ENCODE results near the gene PSMD11. TPM values are rescaled to one million over a fixed set of nuclear protein-coding genes. Genes with fewer than 3 reads are reported as not detected.
A peak's percentile ranks its signal among the peaks of the same experiment; 100 is the strongest.
"Not testable (repeated sequence)": the region's sequence is repeated elsewhere in the genome, so short reads cannot be mapped to it uniquely, and the experiment has no call there.

The PSMD11 gene
- total RNA-seq: 10 to 100 TPM; 37.3 to 48.9 (median 46.8) TPM

GRCh38 chr17:32444301-32445073 is at the start of gene PSMD11:
TSS of gene PSMD11 (plus strand) at chr17:32444510. CDS start at chr17:32444524, 14 bp downstream.
- Histone ChIP-seq H3K9me3 (no peaks in the 10 kb centered on the region), H3K27me3 (no peaks in the 10 kb centered on the region), H3K27ac (peak within 1 kb of the TSS; percentile 71 to 93 (median 84)), H3K4me3 (peak within 1 kb of the TSS; percentile 89 to 99 (median 96)), H3K4me1 (peaks cover 0 to 42% (median 16%) of the 10 kb centered on the region in 4 donors), H3K36me3 (peaks cover 0 to 24% (median 0%) of the 10 kb centered on the region in 3 donors)
- peak; percentile 92 for DNase-seq (ENCODE audit: low spot score in 2 of 2)
- 0 to 1% methylated on average over 12 to 58 of the region's 74 CpGs for WGBS, 2 donors
- TF ChIP-seq CTCF (IDR thresholded peaks at IDR 0.05) (peak; percentile 75 to 89 (median 78)), POLR2A (IDR thresholded peaks at IDR 0.05) (peak; percentile 29 to 54), EP300 (IDR thresholded peaks at IDR 0.05) (peak in 1 of 2 donors; percentile 82)

DNA sequence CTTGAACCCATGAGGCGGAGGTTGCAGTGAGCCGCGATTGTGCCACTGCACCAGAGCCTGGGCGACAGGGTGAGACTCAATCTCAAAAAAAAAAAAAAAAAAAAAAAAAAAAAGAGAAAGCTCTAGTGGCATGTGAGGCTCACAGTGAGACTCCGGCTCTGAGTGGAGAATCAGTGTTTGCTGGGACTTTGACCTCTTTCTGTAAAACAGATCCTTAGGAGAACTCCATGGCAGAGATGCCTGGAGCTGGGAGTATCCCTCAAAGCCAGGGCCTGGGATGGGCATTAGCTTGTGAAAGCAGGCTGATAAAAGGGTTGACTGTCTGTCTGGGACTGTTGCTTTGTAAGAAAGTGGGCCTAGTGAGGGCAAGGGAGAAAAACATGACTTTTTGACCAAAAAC is 48.0 kb upstream of the PSMD11 start:
- H3K4me1 ChIP-seq: no peaks in the 10 kb centered on the region
- no peak overlapping the region for H3K4me3 ChIP-seq
- no peaks in the 10 kb centered on the region for H3K27me3 ChIP-seq
- peaks cover 0 to 22% (median 0%) of the 10 kb centered on the region in 3 donors for H3K36me3 ChIP-seq
- no peak for TF ChIP-seq POLR2A (IDR thresholded peaks at IDR 0.05)
- 95 to 98% methylated on average over 5 of the region's 5 CpGs for WGBS, 2 donors
- DNase-seq (ENCODE audit: low spot score in 2 of 2): no peak
- H3K9me3 ChIP-seq: no peaks in the 10 kb centered on the region
- no peak overlapping the region for H3K27ac ChIP-seq

DNA sequence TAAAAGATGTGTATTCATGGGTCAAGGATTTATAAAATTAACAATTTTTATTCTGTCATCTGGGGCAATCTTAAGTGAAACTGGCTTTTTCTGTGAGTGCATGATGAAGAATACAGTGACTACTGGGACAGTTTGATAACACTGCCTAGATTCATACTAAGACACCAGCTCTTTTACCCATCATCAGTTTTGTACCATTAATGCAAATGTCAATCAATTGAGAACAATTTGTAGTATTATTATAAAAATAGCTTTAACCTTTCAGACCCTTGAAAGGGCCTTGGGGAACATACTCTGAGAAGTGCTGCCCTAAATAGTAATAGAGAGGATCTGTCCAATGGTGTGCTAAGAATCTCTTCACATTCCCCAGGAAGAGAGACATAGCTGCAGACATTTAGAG is 45.4 kb upstream of the PSMD11 start:
- DNase-seq (ENCODE audit: low spot score in 2 of 2): no peak
- no peak overlapping the region for H3K27ac ChIP-seq
- no peak overlapping the region for H3K4me3 ChIP-seq
- H3K9me3 ChIP-seq: no peaks in the 10 kb centered on the region
- no peaks in the 10 kb centered on the region for H3K4me1 ChIP-seq
- no peaks in the 10 kb centered on the region for H3K27me3 ChIP-seq
- H3K36me3 ChIP-seq: peaks cover 0 to 25% (median 0%) of the 10 kb centered on the region in 3 donors
- TF ChIP-seq CTCF (IDR thresholded peaks at IDR 0.05) (no peak), EP300 (IDR thresholded peaks at IDR 0.05) (no peak)

- not testable (repeated sequence) for H3K4me1 ChIP-seq; H3K27me3 ChIP-seq; H3K4me3 ChIP-seq; H3K27ac ChIP-seq; H3K9me3 ChIP-seq; DNase-seq (ENCODE audit: low spot score in 2 of 2)
- peaks cover 0 to 63% (median 0%) of the 10 kb centered on the region in 3 donors for H3K36me3 ChIP-seq
- WGBS, 2 donors: 92 to 98% methylated on average over 3 of the region's 3 CpGs
Measured at GRCh38 chr17:32410085-32410484, 34.2 kb upstream of the PSMD11 start.

DNA sequence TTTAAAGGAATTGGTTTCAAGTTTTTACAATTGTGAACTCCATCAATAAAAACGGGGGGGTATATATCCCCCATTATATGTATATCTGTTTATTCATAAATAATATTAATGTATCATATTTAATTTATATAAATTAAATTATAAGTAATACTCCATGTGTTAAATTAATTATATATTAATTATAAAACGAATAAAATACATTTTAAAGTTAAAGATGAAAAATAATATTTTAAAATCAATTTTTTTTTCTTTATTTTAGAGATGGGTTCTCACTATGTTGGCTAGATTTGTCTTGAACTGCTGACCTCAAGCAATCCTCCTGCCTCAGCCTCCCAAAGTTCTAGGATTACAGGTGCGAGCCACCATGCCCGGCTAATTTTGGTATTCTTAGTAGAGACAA is 17.4 kb upstream of the PSMD11 start:
- DNase-seq (ENCODE audit: low spot score in 2 of 2): no peak
- H3K4me3 ChIP-seq: no peak overlapping the region
- TF ChIP-seq POLR2A (IDR thresholded peaks at IDR 0.05): no peak
- no peak for TF ChIP-seq EP300 (IDR thresholded peaks at IDR 0.05)
- no peak for TF ChIP-seq CTCF (IDR thresholded peaks at IDR 0.05)
- H3K27me3 ChIP-seq: no peaks in the 10 kb centered on the region
- H3K36me3 ChIP-seq: peaks cover 0 to 32% (median 0%) of the 10 kb centered on the region in 3 donors
- no peak overlapping the region for H3K27ac ChIP-seq
- no peaks in the 10 kb centered on the region for H3K4me1 ChIP-seq
- peaks cover 0 to 8% (median 0%) of the 10 kb centered on the region in 4 donors for H3K9me3 ChIP-seq
- 80 to 88% methylated on average over 4 of the region's 4 CpGs for WGBS, 2 donors

DNA sequence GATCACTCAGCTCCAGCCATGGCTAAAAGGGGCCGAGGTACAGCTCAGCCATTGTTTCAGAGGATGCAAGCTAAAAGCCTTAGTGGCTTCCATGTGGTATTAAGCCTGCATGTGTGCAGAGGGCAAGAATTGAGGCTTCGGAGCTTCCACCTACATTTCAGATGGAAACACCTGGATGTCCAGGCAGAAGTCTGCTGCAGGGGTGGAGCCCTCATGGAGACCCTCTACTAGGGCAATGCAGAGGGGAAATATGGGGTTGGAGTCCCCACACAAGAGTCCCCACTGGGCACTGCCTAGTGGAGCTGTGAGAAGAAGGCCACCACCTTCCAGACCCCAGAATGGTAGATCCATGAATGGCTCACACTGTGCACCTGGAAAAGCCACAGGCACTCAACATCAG is 14.7 kb upstream of the PSMD11 start:
- Histone ChIP-seq H3K27me3 (no peaks in the 10 kb centered on the region), H3K36me3 (peaks cover 0 to 34% (median 0%) of the 10 kb centered on the region in 3 donors), H3K9me3 (peaks cover 0 to 8% (median 0%) of the 10 kb centered on the region in 4 donors), H3K27ac (no peak overlapping the region), H3K4me1 (no peaks in the 10 kb centered on the region), H3K4me3 (no peak overlapping the region)
- no peak for TF ChIP-seq CTCF (IDR thresholded peaks at IDR 0.05)
- no peak for TF ChIP-seq POLR2A (IDR thresholded peaks at IDR 0.05)
- no peak for TF ChIP-seq EP300 (IDR thresholded peaks at IDR 0.05)
- WGBS, 2 donors: 92 to 95% methylated on average over 2 of the region's 2 CpGs
- DNase-seq (ENCODE audit: low spot score in 2 of 2): no peak
